ENCODE measurements around the gene EFHC1.

EFHC1 gene

GRCh38 chr6:52518279-52518945, 98.3 kb downstream of the EFHC1 start:
- DNase-seq (ENCODE audit: low read depth), result no peak

DNA sequence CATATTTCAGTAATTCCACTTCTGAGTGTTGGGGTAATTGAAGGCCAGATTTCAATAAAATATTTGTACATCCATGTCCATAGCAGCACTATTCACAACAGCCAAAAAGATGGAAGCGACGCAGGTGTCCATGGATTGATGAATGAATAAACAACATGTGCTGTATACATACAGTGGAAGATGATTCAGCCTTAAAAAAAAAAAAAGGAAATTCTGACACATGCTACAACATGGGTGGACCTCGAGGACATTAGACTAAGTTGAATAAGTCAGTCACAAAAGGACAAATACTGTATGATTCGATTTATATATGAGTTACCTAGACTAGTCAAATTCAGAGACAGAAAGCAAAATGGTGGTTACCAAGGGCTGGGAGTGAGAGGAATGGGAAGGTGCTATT, 99.5 kb downstream of the EFHC1 start:
- DNase-seq (ENCODE audit: low read depth), result no peak

GRCh38 chr6:52522151-52522626, 102.0 kb downstream of the EFHC1 start:
- peak; percentile 69 for DNase-seq (ENCODE audit: low read depth)

GRCh38 chr6:52522655-52523054, 102.5 kb downstream of the EFHC1 start:
- DNase-seq (ENCODE audit: low read depth), result no peak

- no peak for DNase-seq (ENCODE audit: low read depth)
These were observed 103.4 kb downstream of the EFHC1 start for GRCh38 chr6:52523378-52524142.

DNA sequence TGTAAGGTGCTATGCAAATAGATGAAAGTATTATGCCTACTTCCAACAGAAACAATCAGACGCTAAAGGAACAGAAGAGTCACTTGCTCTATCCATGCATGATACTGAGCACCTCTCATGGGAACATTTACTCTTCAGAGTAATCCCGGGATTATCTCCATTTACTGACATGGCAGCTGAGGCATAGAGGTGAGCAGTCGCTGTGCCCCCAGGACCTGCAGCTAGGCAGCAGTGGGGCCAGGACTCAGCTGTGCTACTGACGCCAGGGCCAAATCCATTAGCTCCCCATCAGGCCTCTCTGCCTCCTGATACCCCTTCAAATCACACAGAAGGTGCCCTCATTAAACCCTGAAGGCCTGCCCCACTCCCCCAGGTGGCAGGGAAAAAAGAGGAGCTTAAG, 104.8 kb downstream of the EFHC1 start:
- no peak for DNase-seq (ENCODE audit: low read depth)

GRCh38 chr6:52526634-52527033, 106.5 kb downstream of the EFHC1 start:
- DNase-seq (ENCODE audit: low read depth), result no peak

GRCh38 chr6:52527436-52527835, 107.3 kb downstream of the EFHC1 start:
- DNase-seq (ENCODE audit: low read depth), result no peak

GRCh38 chr6:52529311-52529710, 109.2 kb downstream of the EFHC1 start:
- DNase-seq (ENCODE audit: low read depth), result no peak

DNA sequence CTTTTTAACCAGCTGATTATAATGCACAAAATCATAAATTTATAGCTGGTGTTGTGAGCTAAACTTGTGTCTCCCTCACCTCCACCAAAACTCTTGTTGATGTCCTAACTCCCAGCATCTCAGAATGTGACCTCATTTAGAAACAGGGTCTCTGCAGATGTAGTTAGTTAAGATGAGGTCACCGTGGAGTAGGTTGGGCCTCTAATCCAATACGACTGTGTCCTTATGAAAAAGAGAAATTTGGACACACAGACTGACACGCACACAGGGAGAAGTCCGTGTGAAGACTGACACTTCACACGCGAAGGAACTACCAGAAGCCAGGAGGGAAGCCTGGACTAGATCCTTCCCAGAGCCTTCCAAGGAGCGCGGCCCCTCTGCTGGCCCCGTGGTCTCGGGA, 110.2 kb downstream of the EFHC1 start:
- no peak for DNase-seq (ENCODE audit: low read depth)

GRCh38 chr6:52531396-52531795, 111.3 kb downstream of the EFHC1 start:
- DNase-seq (ENCODE audit: low read depth), result no peak

DNA sequence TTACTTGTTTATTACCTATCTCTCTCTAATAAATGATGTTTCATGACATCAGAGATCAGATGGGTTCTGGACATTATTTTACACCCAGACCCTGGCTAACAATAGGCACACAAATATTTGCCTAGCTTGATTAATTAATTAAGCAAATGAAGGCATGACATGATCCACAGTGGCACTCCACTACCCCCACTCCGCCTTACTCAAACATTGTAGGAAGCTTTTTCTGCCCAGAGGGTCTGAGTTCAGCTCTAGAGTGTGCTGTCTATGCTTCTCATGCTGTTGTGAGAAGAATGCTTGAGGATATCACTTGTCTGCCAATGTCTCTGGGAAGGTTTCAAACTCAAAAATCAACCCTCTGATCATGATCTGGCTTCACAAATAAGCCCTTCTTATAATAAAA, 111.7 kb downstream of the EFHC1 start:
- no peak for DNase-seq (ENCODE audit: low read depth)

GRCh38 chr6:52532457-52532856, 112.3 kb downstream of the EFHC1 start:
- no peak for DNase-seq (ENCODE audit: low read depth)

GRCh38 chr6:52533491-52533890, 113.3 kb downstream of the EFHC1 start:
- DNase-seq (ENCODE audit: low read depth), result no peak

DNA sequence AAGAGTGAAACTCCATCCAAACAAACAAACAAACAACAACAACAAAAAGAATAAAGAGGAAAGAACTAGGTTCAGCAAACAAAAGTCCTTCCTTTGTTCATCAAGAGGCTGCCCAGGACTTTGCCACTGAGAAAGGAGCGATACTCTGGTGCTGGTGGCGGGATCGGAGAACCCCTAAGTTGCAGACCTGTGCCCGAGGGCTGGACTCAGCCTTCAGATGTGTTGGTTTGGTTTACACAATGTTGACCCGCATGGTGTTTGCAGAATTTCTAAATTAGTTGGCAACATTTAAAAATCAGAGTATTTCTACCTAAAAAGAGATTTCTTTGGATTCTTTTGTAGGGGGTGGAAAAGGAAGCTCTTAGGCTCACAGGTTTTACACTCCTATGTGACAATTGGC, 114.2 kb downstream of the EFHC1 start:
- DNase-seq (ENCODE audit: low read depth), result no peak

DNA sequence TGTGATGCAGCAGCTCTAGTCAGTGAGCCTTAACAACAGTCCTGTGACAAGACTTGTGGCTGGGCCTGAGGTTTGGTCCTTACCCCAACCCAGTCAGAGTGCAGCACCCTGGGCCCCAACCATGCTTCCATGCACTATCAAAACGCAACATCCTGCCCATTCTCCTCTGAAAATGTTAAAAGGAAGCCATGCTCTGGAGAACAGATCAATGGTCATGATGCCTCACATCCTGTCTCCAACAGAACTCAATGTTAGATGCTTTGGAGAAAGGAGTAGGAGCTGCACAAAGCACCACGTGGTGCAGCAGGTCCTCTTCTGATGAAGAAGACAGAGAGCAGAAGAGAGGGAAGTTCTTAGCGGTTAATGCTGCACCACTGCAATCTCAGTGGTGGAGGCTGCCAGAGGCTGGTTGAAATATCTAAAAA, 114.8 kb downstream of the EFHC1 start:
- DNase-seq (ENCODE audit: low read depth), result no peak

DNA sequence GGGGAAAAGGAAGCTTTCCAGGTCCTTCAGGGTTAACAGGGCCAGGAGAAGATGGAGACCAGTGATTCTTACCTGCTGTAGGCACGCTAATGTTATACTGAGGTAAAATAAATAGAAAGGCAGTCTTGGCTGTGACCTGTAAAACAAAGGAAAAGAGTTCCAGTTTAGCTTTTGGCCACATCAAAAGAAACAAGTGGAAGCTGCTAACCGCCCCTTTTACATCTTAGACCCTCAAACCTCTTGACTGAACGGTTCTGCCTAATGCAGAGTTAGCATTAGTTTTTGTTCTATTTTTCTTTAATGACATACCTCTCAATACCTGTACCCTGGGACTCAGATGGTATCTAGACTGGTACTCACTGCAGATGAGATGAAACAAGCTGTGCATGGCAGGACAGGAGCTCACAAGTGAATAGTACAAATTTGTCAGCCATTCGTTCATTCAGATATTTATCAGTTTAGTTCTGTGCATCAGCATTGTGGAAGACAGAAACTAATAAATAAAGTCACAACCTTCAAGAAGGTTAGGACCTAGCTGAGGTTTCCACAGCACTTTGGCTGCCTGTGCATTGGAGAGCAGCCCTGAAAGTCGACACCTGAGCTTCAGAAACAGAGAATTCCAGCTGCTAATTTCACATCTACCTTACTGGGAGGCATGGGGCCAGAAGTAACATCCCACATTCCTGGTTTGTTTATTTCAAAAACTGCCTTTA, 115.7 kb downstream of the EFHC1 start:
- DNase-seq (ENCODE audit: low read depth), result no peak

DNA sequence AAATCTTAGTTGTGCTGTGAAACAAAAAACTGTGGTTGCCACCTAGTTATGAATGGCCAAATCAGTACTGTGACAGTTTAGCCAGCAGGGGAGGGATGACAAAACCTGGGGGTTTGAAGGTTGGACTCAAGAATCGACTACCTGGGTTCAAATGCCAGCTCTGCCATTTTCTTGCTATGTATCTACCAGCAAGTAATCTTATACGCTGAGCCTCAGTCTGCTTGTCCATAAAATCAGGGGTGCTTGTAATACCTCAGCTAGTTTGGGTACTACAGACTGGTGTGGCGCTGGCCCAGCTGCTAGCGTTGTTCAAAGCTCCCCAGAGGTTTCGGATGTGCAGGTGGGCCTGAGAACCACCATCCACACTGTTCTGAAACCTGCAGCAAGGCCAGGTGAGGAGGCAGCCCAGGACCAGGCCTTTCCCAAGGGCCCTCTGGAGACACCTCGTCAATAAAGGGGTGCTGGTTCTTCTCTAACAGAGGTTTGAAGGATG, 116.3 kb downstream of the EFHC1 start:
- DNase-seq (ENCODE audit: low read depth), result no peak

GRCh38 chr6:52537001-52537753, 117.0 kb downstream of the EFHC1 start:
- no peak for DNase-seq (ENCODE audit: low read depth)

DNA sequence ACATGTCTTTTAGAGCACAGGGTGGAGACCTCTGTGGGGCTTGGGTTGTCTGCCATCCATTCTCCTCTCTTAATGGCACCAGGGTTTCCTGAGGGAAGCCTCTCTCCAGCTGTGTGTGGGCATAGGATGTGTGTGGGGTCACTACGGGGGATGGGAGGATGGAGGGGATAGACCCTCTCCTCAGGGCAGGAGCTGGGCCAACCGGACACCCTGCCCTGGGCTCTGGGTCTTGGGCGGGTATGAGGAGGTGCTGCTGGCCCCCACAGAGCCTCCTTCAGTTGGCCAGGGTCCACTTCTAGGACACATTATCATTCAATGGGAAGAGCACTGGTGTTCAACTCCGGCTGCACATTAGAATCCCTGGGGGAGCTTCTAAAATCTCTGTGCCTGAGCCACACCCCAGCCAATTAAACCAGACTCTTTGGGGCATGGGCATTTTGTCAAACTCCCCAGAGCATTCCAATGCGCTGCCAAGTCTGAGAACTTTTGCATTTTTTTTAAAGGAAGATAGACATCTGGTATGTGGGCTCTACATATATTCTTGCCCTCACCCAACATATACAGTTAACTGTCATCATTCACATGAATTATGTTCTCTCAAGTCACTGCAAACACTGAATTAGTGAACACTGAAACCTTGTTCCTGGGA, 118.2 kb downstream of the EFHC1 start:
- no peak for DNase-seq (ENCODE audit: low read depth)

DNA sequence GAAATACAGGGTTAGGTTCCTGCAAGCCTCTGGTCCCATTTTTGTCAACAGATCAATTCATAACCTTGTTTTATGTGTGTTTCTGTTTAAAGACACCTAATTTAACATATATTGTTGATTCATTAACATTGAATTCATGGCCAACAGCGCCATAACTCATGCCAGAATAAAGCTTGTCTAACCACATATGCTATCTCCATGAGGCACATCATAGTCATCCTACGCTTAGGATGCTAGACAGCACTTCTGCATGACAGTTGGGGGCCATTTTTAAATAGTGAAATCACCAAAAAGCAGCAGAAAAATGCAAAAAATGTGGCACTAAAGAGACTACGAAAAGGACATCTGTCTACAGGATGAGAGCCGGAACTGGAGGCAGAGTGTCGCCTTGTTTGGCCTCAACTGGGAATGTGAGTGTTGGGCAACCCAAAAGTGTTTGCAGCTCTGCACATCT, 118.8 kb downstream of the EFHC1 start:
- DNase-seq (ENCODE audit: low read depth), result no peak

All from fibroblast of the conjunctiva (primary cell).